Right renal cortex interstitium (tissue), 3 donors: ENCODE results near the gene ZAR1L. TPM values are rescaled to one million over a fixed set of nuclear protein-coding genes. Genes with fewer than 3 reads are reported as not detected.
A peak's percentile ranks its signal among the peaks of the same experiment; 100 is the strongest.

Source experiments
- DNase-seq, 3 donors: peaks; one replicate each; pipeline ENCODE4 v3.0.0-alpha.2; 2013; ENCODE audit warnings: low read depth in 3 of 3, low spot score in 2 of 3
- polyA plus RNA-seq, 3 donors: library from polyadenylated mRNA; unstranded; fragments of 120-200 nt; gene quantifications; one replicate each; pipeline ENCODE4 v1.2.1, GENCODE V29; 2013; ENCODE audit not compliant: insufficient read length in 3 of 3

The ZAR1L gene
- polyA plus RNA-seq, 3 donors: not detected

- DNase-seq: no peak
Observed at GRCh38 chr13:32305646-32306045, 9.5 kb downstream of the ZAR1L start.

GRCh38 chr13:32302461-32302860, 12.7 kb downstream of the ZAR1L start:
- DNase-seq: no peak

GRCh38 chr13:32300920-32301319, 14.2 kb downstream of the ZAR1L start:
- no peak for DNase-seq

- no peak for DNase-seq
Observed at GRCh38 chr13:32300406-32300805, 14.8 kb downstream of the ZAR1L start.

GRCh38 chr13:32299893-32300292, 15.3 kb downstream of the ZAR1L start:
- DNase-seq: no peak

GRCh38 chr13:32298695-32299094, 16.5 kb downstream of the ZAR1L start:
- DNase-seq: no peak

GRCh38 chr13:32297206-32297605, 18.0 kb downstream of the ZAR1L start:
- no peak for DNase-seq

- DNase-seq: no peak
Observed at GRCh38 chr13:32285633-32285965, 29.6 kb downstream of the ZAR1L start.

GRCh38 chr13:32284927-32285632, 30.1 kb downstream of the ZAR1L start:
- peak in 2 of 3 donors; percentile 47 to 61 for DNase-seq

- DNase-seq: no peak
Observed at GRCh38 chr13:32282096-32282711, 33.0 kb downstream of the ZAR1L start.

- no peak for DNase-seq
Observed at GRCh38 chr13:32281096-32281495, 34.1 kb downstream of the ZAR1L start.

GRCh38 chr13:32278426-32278825, 36.7 kb downstream of the ZAR1L start:
- no peak for DNase-seq

GRCh38 chr13:32277839-32278238, 37.3 kb downstream of the ZAR1L start:
- DNase-seq: no peak

GRCh38 chr13:32272021-32272683, 43.0 kb downstream of the ZAR1L start:
- no peak for DNase-seq

GRCh38 chr13:32267836-32268439, 47.2 kb downstream of the ZAR1L start:
- no peak for DNase-seq

- DNase-seq: no peak
Observed at GRCh38 chr13:32266130-32266529, 49.0 kb downstream of the ZAR1L start.

GRCh38 chr13:32265726-32266125, 49.4 kb downstream of the ZAR1L start:
- DNase-seq: no peak

- DNase-seq: no peak
Observed at GRCh38 chr13:32264407-32264806, 50.8 kb downstream of the ZAR1L start.

GRCh38 chr13:32262619-32263018, 52.5 kb downstream of the ZAR1L start:
- no peak for DNase-seq

- DNase-seq: no peak
Observed at GRCh38 chr13:32262165-32262564, 53.0 kb downstream of the ZAR1L start.

- no peak for DNase-seq
Observed at GRCh38 chr13:32261567-32261966, 53.6 kb downstream of the ZAR1L start.

GRCh38 chr13:32259116-32259515, 56.0 kb downstream of the ZAR1L start:
- no peak for DNase-seq
